H1 (cell line): ENCODE measurements around the gene SLTM. TPM values are rescaled to one million over a fixed set of nuclear protein-coding genes. Genes with fewer than 3 reads are reported as not detected.

Experiments used
- CTCF ChIA-PET: fragments of 300-600 bp; sonication (Branson Sonifier 250); formaldehyde crosslinking; loops from one replicate; lab custom pipeline; 2021; ENCODE audit not compliant: partially characterized antibody; lab: Charles Lee
- POLR2A ChIA-PET: fragments of 300-600 bp; sonication (Branson Sonifier 250); formaldehyde crosslinking; loops from one replicate; lab custom pipeline; 2021; ENCODE audit warnings: inconsistent platforms; ENCODE audit not compliant: partially characterized antibody; lab: Charles Lee
- DNase-seq, 2 experiments: peaks; one replicate each; pipeline versions ENCODE4 v3.0.0 to v3.0.0-alpha.2; 2010 to 2022; ENCODE audit warnings: low spot score in 2 of 2, low read depth in 1 of 2, mixed read lengths in 1 of 2
- FAIRE-seq: peaks from 2 replicates; lab custom pipeline; 2011; peaks lifted over from hg19 to GRCh38; lab: Jason Lieb, UNC
- H2AFZ ChIP-seq: 2 replicates; pipeline ENCODE4 v1.8.1; 2012; ENCODE audit warnings: low read length, inconsistent platforms
- H2AK5ac ChIP-seq: 2 replicates; pipeline ENCODE4 v1.6.1; 2013; ENCODE audit warnings: low read depth, low read length
- H2BK120ac ChIP-seq: replicated peaks from 2 replicates; pipeline ENCODE3; 2013; ENCODE audit warnings: low read depth, low read length, inconsistent platforms
- H2BK12ac ChIP-seq: 2 replicates; pipeline ENCODE4 v1.6.1; 2013; ENCODE audit warnings: low read depth, low read length
- H2BK15ac ChIP-seq: 2 replicates; pipeline ENCODE4 v1.6.1; 2013; ENCODE audit warnings: low read length
- H2BK20ac ChIP-seq: 2 replicates; pipeline ENCODE4 v1.6.1; 2013; ENCODE audit warnings: low read length
- H2BK5ac ChIP-seq: 2 replicates; pipeline ENCODE4 v1.6.1; 2013; ENCODE audit warnings: low read depth, low read length
- H3K14ac ChIP-seq: 2 replicates; pipeline ENCODE4 v1.6.1; 2013; ENCODE audit warnings: inconsistent platforms; ENCODE audit not compliant: insufficient read length
- H3K18ac ChIP-seq: 2 replicates; pipeline ENCODE4 v1.6.1; 2013; ENCODE audit warnings: low read length; ENCODE audit errors: extremely low read depth
- H3K23ac ChIP-seq: 2 replicates; pipeline ENCODE4 v1.6.1; 2013; ENCODE audit warnings: inconsistent platforms; ENCODE audit not compliant: insufficient read length
- H3K23me2 ChIP-seq: 2 replicates; pipeline ENCODE4 v1.6.1; 2013; ENCODE audit warnings: low read depth, low read length
- H3K27ac ChIP-seq: 2 replicates; pipeline ENCODE4 v1.6.1; 2011; ENCODE audit warnings: low read depth, low read length, inconsistent platforms
- H3K27me3 ChIP-seq, 4 experiments: replicated peaks in 1 of 4; 1 replicate in 1 of 4; 2 replicates in 3 of 4; pipeline versions ENCODE4 v1.6.1 to v1.8.1; 2011 to 2013; ENCODE audit warnings: low read length in 3 of 4, mild to moderate bottlenecking in 3 of 4, inconsistent platforms in 2 of 4, mixed read lengths in 2 of 4, moderate library complexity in 1 of 4; ENCODE audit not compliant: control insufficient read depth in 3 of 4, insufficient read depth in 3 of 4; ENCODE audit errors: extremely low read depth in 1 of 4
- H3K36me3 ChIP-seq, 4 experiments: 2 replicates each; pipeline versions ENCODE4 v1.6.1 to v1.8.1; 2011 to 2013; ENCODE audit warnings: mild to moderate bottlenecking in 4 of 4, low read length in 3 of 4, moderate library complexity in 2 of 4, control low read depth in 1 of 4, inconsistent platforms in 1 of 4; ENCODE audit not compliant: insufficient read depth in 4 of 4, control insufficient read depth in 2 of 4
- H3K4ac ChIP-seq: replicated peaks from 2 replicates; pipeline ENCODE3; 2013; ENCODE audit warnings: low read length, low read depth, mixed read lengths, inconsistent platforms; ENCODE audit not compliant: insufficient read length
- H3K4me1 ChIP-seq, 4 experiments: replicated peaks in 1 of 4; 1 replicate in 1 of 4; 2 replicates in 3 of 4; pipeline versions ENCODE4 v1.6.1 to v1.8.1; 2011 to 2013; ENCODE audit warnings: low read length in 3 of 4, inconsistent platforms in 2 of 4, mixed read lengths in 1 of 4; ENCODE audit not compliant: insufficient read depth in 4 of 4, control insufficient read depth in 3 of 4
- H3K4me2 ChIP-seq, 2 experiments: 2 replicates each; pipeline versions ENCODE4 v1.6.1 to v1.8.1; 2011 to 2013; ENCODE audit warnings: low read depth in 2 of 2, low read length in 2 of 2, control low read depth in 1 of 2, inconsistent platforms in 1 of 2, mild to moderate bottlenecking in 1 of 2; ENCODE audit not compliant: insufficient read depth in 1 of 2
- H3K4me3 ChIP-seq, 4 experiments: fragments of 200-600, 300-600 bp in 1 of 4; sonication (generic), shearing (Covaris generic), sonication (Bioruptor Twin) in 1 of 4; 2 replicates each; pipeline versions ENCODE4 v1.5.1 to v1.8.1; 2011 to 2016; ENCODE audit warnings: low read length in 4 of 4, low read depth in 3 of 4, control low read depth in 2 of 4, inconsistent platforms in 2 of 4, mild to moderate bottlenecking in 2 of 4, mixed read lengths in 1 of 4, moderate library complexity in 1 of 4; ENCODE audit not compliant: insufficient read depth in 2 of 4; ENCODE audit errors: extremely low read depth in 1 of 4
- H3K56ac ChIP-seq: replicated peaks from 2 replicates; pipeline ENCODE3; 2013; ENCODE audit warnings: low read depth, mild to moderate bottlenecking, mixed read lengths, low read length, inconsistent platforms; ENCODE audit not compliant: insufficient read length
- H3K79me1 ChIP-seq: 2 replicates; pipeline ENCODE4 v1.6.1; 2013; ENCODE audit warnings: low read depth, low read length, control low read depth
- H3K79me2 ChIP-seq, 2 experiments: 2 replicates each; pipeline versions ENCODE4 v1.6.1 to v1.8.1; 2012 to 2013; ENCODE audit warnings: low read length in 2 of 2, mild to moderate bottlenecking in 2 of 2, inconsistent platforms in 1 of 2; ENCODE audit not compliant: insufficient read depth in 2 of 2, control insufficient read depth in 1 of 2
- H3K9ac ChIP-seq, 4 experiments: replicated peaks in 1 of 4; 1 replicate in 1 of 4; 2 replicates in 3 of 4; pipeline versions ENCODE4 v1.6.1 to v1.8.1; 2011 to 2013; ENCODE audit warnings: low read depth in 3 of 4, low read length in 3 of 4, control low read depth in 2 of 4, mild to moderate bottlenecking in 2 of 4, moderate library complexity in 2 of 4, inconsistent platforms in 1 of 4; ENCODE audit errors: extremely low read depth in 1 of 4
- H3K9me3 ChIP-seq, 2 experiments: 2 replicates each; pipeline versions ENCODE4 v1.6.1 to v1.8.1; 2012 to 2013; ENCODE audit warnings: mild to moderate bottlenecking in 2 of 2, moderate library complexity in 2 of 2, control low read depth in 1 of 2, inconsistent platforms in 1 of 2, low read depth in 1 of 2, low read length in 1 of 2, mixed read lengths in 1 of 2; ENCODE audit not compliant: insufficient read depth in 2 of 2
- H4K20me1 ChIP-seq, 2 experiments: replicated peaks in 1 of 2; 2 replicates each; pipeline versions ENCODE3 to v1.8.1; 2011 to 2013; ENCODE audit warnings: inconsistent platforms in 2 of 2, low read length in 2 of 2, mild to moderate bottlenecking in 1 of 2; ENCODE audit not compliant: insufficient read depth in 2 of 2, control insufficient read depth in 1 of 2
- H4K5ac ChIP-seq: 2 replicates; pipeline ENCODE4 v1.6.1; 2013; ENCODE audit warnings: low read length, low read depth, mixed read lengths, inconsistent platforms; ENCODE audit not compliant: insufficient read length
- H4K8ac ChIP-seq: 2 replicates; pipeline ENCODE4 v1.8.0; 2013; ENCODE audit warnings: mild to moderate bottlenecking, moderate library complexity, low read length, inconsistent platforms; ENCODE audit not compliant: insufficient read depth; ENCODE audit errors: extremely low read depth
- H4K91ac ChIP-seq: replicated peaks from 2 replicates; pipeline ENCODE3; 2013; ENCODE audit warnings: low read length, mixed read lengths, inconsistent platforms; ENCODE audit not compliant: insufficient read length
- CTCF ChIP-seq, 3 experiments: IDR thresholded peaks; 1 replicate in 2 of 3; 2 replicates in 1 of 3; pipeline versions ENCODE4 v1.5.1 to v1.6.1; 2011; ENCODE audit warnings: low read length in 3 of 3, mild to moderate bottlenecking in 3 of 3, inconsistent platforms in 2 of 3, low read depth in 1 of 3, moderate library complexity in 1 of 3; ENCODE audit not compliant: insufficient read depth in 1 of 3; ENCODE audit errors: control extremely low read depth in 1 of 3
- MAFK ChIP-seq: IDR thresholded peaks from 2 replicates; pipeline ENCODE4 v1.6.1; 2012; ENCODE audit warnings: low read depth, mild to moderate bottlenecking, improper control_type of control experiment, low read length
- RAD21 ChIP-seq, 2 experiments: IDR thresholded peaks in 1 of 2; conservative IDR thresholded peaks in 1 of 2; 2 replicates each; pipeline ENCODE4 v1.6.1; 2011; ENCODE audit warnings: low read depth in 2 of 2, low read length in 2 of 2, improper control_type of control experiment in 1 of 2, inconsistent platforms in 1 of 2, mild to moderate bottlenecking in 1 of 2, moderate library complexity in 1 of 2
- SAP30 ChIP-seq: fragments of 300-600 bp; sonication (generic); IDR thresholded peaks from 2 replicates; pipeline ENCODE4 v1.7.1; 2012; ENCODE audit warnings: low read length, moderate library complexity, mild to moderate bottlenecking, inconsistent platforms; ENCODE audit not compliant: insufficient read depth, insufficient replicate concordance
- SRF ChIP-seq: IDR thresholded peaks from 2 replicates; pipeline ENCODE4 v1.6.1; 2011; ENCODE audit warnings: mild to moderate bottlenecking, low read depth, low read length, moderate library complexity
- WGBS, 2 experiments: shearing (Covaris generic) in 1 of 2; methylation state at CpG; one replicate each; pipeline versions ENCODE4 v1.1.6 to v1.1.7; 2013 to 2015; ENCODE audit warnings: low lambda C conversion rate in 2 of 2, mixed read lengths in 2 of 2, inconsistent platforms in 1 of 2, low coverage in 1 of 2, missing lambda C conversion rate in 1 of 2; ENCODE audit not compliant: insufficient replicate concordance in 2 of 2, insufficient coverage in 1 of 2, insufficient read length in 1 of 2; ENCODE audit errors: extremely low coverage in 1 of 2, missing lambda C conversion rate in 1 of 2; 5-methylcytosine and 5-hydroxymethylcytosine counted together
- polyA plus RNA-seq, 7 experiments: library from polyadenylated mRNA; depleted of rRNA in 3 of 7; stranded (reverse) in 5 of 7; unstranded in 2 of 7; fragments of >200 nt in 5 of 7; fragments of 200-250 nt in 2 of 7; gene quantifications; 1 replicate in 5 of 7; 2 replicates in 1 of 7; 4 replicates in 1 of 7; pipeline versions ENCODE4 v1.2.1 to v1.2.3, GENCODE V29; 2011 to 2013; ENCODE audit warnings: missing spikeins in 2 of 7, mixed read lengths in 2 of 7
- total RNA-seq: library from RNA; stranded (reverse); fragmentation: NEBNext Ultra II Directional; extraction: Animal tissue kit (Norgen Biotek cat#: 25700); gene quantifications from 2 replicates; pipeline ENCODE4 v1.2.1, GENCODE V29; 2021

The SLTM gene
- total and polyA plus RNA-seq, 2 of the 8 experiments (the other 6 are each of a cell fraction or from before 2014, with no cell fraction given), result 30.8 to 149 TPM

GRCh38 chr15:58839485-58839884 lies 94.0 kb downstream of the SLTM start:
- Histone ChIP-seq H3K79me2 (no peaks in the 10 kb centered on the region), H4K91ac (no peak overlapping the region), H3K27ac (no peak overlapping the region), H3K23me2 (no peaks in the 10 kb centered on the region), H3K56ac (no peak overlapping the region), H3K36me3 (no peaks in the 10 kb centered on the region), H3K23ac (no peak overlapping the region), H2BK15ac (no peak overlapping the region), H3K4ac (no peak overlapping the region), H3K79me1 (no peaks in the 10 kb centered on the region), H2BK5ac (no peak overlapping the region), H3K9ac (no peak overlapping the region), H3K4me1 (peaks cover 0 to 3% (median 0%) of the 10 kb centered on the region in 4 experiments; a peak in 1 of 7 replicates), H3K27me3 (no peaks in the 10 kb centered on the region), H3K18ac (no peak overlapping the region), H2AFZ (no peak overlapping the region), H4K20me1 (no peaks in the 10 kb centered on the region), H4K8ac (no peak overlapping the region), H3K9me3 (no peaks in the 10 kb centered on the region), H2AK5ac (no peak overlapping the region), H3K14ac (no peak overlapping the region), H2BK120ac (no peak overlapping the region), H3K4me2 (no peak overlapping the region), H3K4me3 (no peak overlapping the region), H2BK12ac (no peak overlapping the region), H2BK20ac (no peak overlapping the region), H4K5ac (no peak overlapping the region)
- ChIA-PET POLR2A (no interaction called here), CTCF (interaction anchor here (0.6 to 2.1 kb wide), 14 partner anchors 9 to 455 kb away, joined by 3 to 15 read pairs (median 4); no protein-coding TSS in a partner anchor)
- TF ChIP-seq SAP30 (no peak), SRF (no peak), RAD21 (IDR thresholded peaks at IDR 0.05 in 1 of 2, conservative IDR thresholded peaks at IDR 0.05 in 1 of 2; ENCODE audit: low read depth in 2 of 2, low read length in 2 of 2) (peak; percentile 59 to 60), CTCF (IDR thresholded peaks at IDR 0.05; ENCODE audit: control extremely low read depth in 1 of 3, insufficient read depth in 1 of 3, low read depth in 1 of 3, low read length in 3 of 3) (peak in 1 of 3 experiments; percentile 37; a peak in 2 of 4 replicates), MAFK (no peak)
- DNase-seq (no peak), FAIRE-seq (peak; percentile 73)
- 79% methylated on average over 1 of the region's 1 CpG; no CpG with 5 or more reads in 1 of the 2 experiments for WGBS, 2 experiments
